GM19328 (cell line): ENCODE results near the gene LRRC1.
"Not testable (repeated sequence)": the region's sequence is repeated elsewhere in the genome, so short reads cannot be mapped to it uniquely, and the experiment has no call there.

ENCODE experiments used
- ATAC-seq: cut with Tn5 transposase; IDR thresholded peaks from one replicate; pipeline ENCODE4 v1.9.1; 2021; ENCODE audit warnings: mild to moderate bottlenecking, moderate library complexity; ENCODE audit not compliant: unreplicated experiment

LRRC1 gene

GRCh38 chr6:53792016-53792415, 2.8 kb upstream of the LRRC1 start:
- no peak for ATAC-seq

GRCh38 chr6:53792973-53793317, 1.9 kb upstream of the LRRC1 start:
- ATAC-seq, result no peak

- peak; percentile 27 for ATAC-seq
Measured at GRCh38 chr6:53793318-53794136, 1.3 kb upstream of the LRRC1 start.

DNA sequence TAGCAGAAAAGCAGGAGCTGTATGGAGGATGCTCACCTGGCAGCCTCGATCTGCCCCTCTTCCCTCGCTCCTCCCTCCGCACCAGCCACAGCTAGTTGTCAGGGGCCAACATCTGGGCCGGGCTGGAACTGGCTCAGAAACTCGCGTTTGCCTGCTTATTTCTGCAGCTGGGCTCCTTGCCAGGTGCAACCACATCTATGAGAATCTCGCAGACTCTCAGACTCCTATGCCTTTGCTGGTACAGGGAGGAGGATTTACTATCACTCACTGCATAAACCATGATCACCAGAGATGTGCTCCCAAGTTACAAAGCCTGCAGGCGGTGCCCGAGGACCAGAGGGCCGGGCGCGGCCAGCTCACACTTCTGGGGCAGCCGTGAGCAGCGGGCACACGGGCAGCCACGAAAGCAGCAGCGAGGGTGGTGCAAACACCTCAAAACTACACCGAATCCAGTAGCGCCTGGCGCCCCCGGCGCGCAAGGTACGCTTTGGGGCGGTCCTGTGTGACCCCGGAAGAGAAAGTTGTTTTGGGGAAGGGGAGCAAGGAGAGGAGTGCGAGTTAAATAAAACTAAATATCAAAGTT, 577 bp upstream of the LRRC1 start:
- peak; percentile 47 for ATAC-seq

DNA sequence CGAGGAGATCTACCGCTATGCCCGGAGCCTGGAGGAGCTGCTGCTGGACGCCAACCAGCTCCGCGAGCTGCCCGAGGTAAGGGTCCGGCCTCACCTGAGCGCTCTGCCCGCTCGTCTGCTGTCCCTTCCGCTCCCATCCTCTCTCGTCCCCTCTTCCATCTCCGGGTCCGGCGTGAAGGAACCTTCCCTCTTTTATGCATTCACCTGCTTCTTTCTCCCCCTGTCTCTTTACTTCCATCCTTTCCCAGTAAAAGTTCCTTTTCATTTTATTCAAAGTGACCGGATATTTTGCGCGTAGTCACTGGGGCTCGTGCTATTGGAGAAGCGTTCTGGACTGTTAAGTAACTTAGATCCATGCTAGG, 516 bp downstream of the LRRC1 start:
- ATAC-seq, result no peak

DNA sequence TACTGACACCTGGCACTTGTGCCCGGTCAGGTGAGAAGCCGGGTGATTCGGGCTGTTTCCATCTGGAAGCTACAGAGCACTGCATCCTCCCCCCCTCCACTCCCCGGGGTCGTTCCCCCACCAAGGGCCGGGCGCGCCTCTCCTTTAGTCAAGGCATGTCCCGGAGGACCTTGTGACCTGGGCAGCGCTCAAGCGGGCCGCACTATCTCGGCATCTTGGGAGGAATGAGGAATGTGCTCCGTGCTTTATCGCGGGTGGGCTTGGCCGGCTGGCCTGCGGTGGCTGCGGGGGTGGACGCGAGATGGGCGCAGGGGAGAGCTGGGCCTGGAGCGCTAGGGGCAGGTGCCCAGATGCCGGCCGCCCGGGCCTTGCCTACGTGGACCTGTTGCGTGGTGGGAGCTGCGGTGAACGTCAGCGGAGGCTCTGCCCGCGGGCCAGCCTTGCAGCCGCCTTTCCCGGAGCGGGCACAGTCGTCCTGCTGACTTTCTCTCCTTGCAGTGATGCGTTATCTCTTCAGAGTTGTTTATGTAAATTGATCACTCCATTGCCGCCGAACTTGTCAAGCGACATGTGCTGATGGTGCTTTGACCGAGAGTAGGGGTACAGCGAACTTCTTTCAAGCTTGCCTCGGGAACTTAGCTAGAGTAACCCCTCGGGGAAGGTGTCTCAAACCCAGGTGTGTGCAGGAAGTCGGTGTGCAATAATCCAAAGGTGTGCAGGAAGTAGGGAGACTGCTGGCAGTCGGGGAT, 1.1 kb downstream of the LRRC1 start:
- ATAC-seq, result no peak

GRCh38 chr6:53796451-53796780, 1.6 kb downstream of the LRRC1 start:
- ATAC-seq, result no peak

DNA sequence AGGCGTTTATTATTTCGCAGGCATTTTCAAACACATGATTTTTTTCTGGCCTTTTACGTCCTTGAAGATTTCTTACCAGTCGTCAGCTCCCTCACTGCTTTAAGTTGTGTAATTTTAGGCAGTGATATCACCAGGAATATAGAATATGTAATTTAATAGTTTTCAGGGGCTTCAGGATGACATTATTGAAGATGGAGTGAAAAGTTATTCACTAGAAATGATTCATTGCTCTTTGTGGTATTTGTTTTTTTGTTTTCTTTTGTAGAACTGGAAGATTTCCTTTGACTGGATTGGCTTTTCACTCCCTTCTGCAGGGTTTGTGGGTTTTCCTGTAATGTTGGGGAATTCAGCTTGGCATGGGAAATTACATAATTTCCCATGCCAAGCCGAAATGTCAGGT, 2.0 kb downstream of the LRRC1 start:
- no peak for ATAC-seq

- ATAC-seq, result no peak
Measured at GRCh38 chr6:53797304-53797703, 2.5 kb downstream of the LRRC1 start.

- ATAC-seq, result no peak
Measured at GRCh38 chr6:53799340-53799739, 4.5 kb downstream of the LRRC1 start.

- ATAC-seq, result no peak
Measured at GRCh38 chr6:53801022-53801421, 6.2 kb downstream of the LRRC1 start.

DNA sequence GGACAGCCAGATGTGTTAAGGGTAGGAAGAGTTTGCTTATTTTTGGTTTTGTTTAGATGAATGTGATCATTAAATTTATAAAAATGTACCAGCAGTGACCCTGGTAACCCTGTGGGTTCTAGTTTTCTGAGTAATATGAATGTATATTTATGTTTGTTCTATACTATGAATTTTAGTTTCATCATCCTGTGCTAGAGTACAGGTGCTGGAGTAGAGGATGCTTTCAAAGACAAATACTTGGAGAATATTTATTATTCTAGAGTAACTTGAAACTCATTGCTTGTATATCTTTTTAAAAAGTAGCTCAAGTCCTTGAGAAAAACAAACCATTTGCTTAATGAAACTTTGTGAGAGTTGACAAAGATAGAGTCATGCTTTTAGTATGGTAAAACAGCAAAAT, 7.8 kb downstream of the LRRC1 start:
- no peak for ATAC-seq

GRCh38 chr6:53803081-53803860, 8.5 kb downstream of the LRRC1 start:
- no peak for ATAC-seq

GRCh38 chr6:53805016-53805415, 10.2 kb downstream of the LRRC1 start:
- ATAC-seq, result no peak

GRCh38 chr6:53805725-53806124, 10.9 kb downstream of the LRRC1 start:
- no peak for ATAC-seq

- ATAC-seq, result not testable (repeated sequence)
Measured at GRCh38 chr6:53807606-53808005, 12.8 kb downstream of the LRRC1 start.

GRCh38 chr6:53808302-53808881, 13.6 kb downstream of the LRRC1 start:
- ATAC-seq, result no peak

DNA sequence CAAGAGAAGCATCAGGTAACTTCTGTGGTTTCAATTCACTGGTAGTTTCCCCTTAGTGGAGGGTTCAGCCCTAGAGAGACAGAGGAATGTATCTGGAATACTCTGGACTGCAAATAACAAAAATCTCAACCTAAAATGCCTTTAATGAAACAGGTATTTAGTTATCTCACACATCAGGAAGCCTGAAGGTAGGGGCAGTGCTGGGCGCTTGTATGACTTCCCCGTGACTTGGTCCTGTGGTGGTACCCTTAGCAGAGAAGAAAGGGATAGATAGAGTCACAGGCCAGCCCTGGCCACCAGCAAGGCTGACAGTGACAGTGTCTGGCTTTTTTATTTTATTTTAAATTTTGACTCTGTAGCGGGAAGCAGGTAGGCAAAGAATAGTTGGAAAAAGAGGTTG, 14.9 kb downstream of the LRRC1 start:
- no peak for ATAC-seq

DNA sequence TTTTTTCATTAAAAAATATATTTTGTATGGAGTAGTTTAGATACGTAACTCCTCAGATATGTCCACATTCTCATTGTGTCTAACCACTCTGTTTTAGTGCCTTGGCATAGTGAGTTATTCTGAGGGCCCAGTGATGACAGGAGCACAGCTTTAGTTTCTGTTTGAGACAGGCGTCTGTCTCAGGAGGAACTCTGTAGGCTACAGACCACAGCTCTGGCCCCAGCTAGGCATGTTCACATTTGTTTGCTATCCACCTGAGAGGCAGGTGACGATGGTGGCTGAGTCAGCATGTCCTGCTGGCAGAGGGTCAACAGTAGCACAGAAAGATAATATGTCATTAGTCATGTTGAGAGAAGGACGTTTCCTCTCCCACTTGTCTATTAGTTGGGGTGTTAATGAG, 16.3 kb downstream of the LRRC1 start:
- peak; percentile 81 for ATAC-seq

DNA sequence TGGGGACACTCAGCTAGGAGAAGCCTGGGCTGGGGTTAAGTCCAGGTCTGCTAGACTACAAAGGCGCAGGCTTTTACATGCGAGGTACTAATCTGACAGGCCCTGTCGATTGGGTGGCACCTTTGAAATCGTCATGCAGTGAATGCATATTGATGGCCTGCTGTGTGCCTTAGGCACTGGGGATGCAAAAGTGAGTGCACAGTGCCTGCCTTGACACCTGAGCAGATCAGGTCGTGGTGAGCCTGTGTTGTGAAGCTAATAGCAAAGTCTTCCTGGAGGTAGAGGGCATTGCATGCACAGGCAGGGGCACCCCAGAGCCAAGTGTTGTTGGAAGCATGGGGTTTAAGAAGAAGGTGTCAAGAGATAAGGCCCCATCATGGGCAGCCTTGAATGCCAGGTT, 16.9 kb downstream of the LRRC1 start:
- ATAC-seq, result no peak

DNA sequence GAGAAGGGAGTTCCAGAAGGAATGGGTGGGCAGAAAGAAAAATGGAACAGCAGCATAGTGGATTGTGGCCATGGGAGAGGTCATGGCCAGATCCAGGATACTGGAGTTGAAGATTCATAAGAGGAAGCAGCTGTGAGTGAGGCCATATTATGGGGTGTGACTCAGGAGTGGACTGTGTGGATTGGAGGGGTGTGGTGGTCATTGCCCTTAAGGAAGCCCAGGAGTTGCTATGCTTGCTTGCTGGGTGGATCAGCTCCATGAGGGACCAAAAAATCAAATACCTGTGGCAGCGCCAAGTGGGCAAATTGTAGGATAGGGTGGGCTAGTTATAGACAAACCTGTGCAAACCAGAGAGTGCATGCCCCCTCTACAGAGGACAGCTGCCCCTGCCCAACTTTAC, 18.3 kb downstream of the LRRC1 start:
- no peak for ATAC-seq
